HEK293 (cell line): ENCODE measurements around the gene PLAU.

Experiments
- KLF9 ChIP-seq: fragments of 450-650 bp; formaldehyde crosslinking; IDR thresholded peaks from 2 replicates; pipeline ENCODE4 v1.5.1; 2016; ENCODE audit warnings: missing biosample characterization, missing genetic modification characterization, low read depth
- SCRT2 ChIP-seq: fragments of 450-650 bp; formaldehyde crosslinking; IDR thresholded peaks from 2 replicates; pipeline ENCODE4 v1.5.1; 2016; ENCODE audit warnings: missing biosample characterization, missing genetic modification characterization
- ZNF544 ChIP-seq: fragments of 450-650 bp; formaldehyde crosslinking; IDR thresholded peaks from 2 replicates; pipeline ENCODE4 v1.5.0; 2017; ENCODE audit warnings: missing biosample characterization, missing genetic modification characterization

GRCh38 chr10:73934074-73934473, 23.1 kb downstream of the PLAU start:
- TF ChIP-seq SCRT2 (tag by site-specific recombination) (no peak), ZNF544 (tag by site-specific recombination) (no peak), KLF9 (tag by site-specific recombination) (no peak)
